H1 (cell line): ENCODE results near the gene KANSL1L. TPM values are rescaled to one million over a fixed set of nuclear protein-coding genes. Genes with fewer than 3 reads are reported as not detected.

Experiments
- CTCF ChIA-PET: fragments of 300-600 bp; sonication (Branson Sonifier 250); formaldehyde crosslinking; loops from one replicate; lab custom pipeline; 2021; ENCODE audit not compliant: partially characterized antibody; lab: Charles Lee
- POLR2A ChIA-PET: fragments of 300-600 bp; sonication (Branson Sonifier 250); formaldehyde crosslinking; loops from one replicate; lab custom pipeline; 2021; ENCODE audit warnings: inconsistent platforms; ENCODE audit not compliant: partially characterized antibody; lab: Charles Lee
- DNase-seq, 2 experiments: peaks; one replicate each; pipeline versions ENCODE4 v3.0.0 to v3.0.0-alpha.2; 2010 to 2022; ENCODE audit warnings: low spot score in 2 of 2, low read depth in 1 of 2, mixed read lengths in 1 of 2
- FAIRE-seq: peaks from 2 replicates; lab custom pipeline; 2011; peaks lifted over from hg19 to GRCh38; lab: Jason Lieb, UNC
- H2AFZ ChIP-seq: 2 replicates; pipeline ENCODE4 v1.8.1; 2012; ENCODE audit warnings: low read length, inconsistent platforms
- H2AK5ac ChIP-seq: 2 replicates; pipeline ENCODE4 v1.6.1; 2013; ENCODE audit warnings: low read depth, low read length
- H2BK120ac ChIP-seq: replicated peaks from 2 replicates; pipeline ENCODE3; 2013; ENCODE audit warnings: low read depth, low read length, inconsistent platforms
- H2BK12ac ChIP-seq: 2 replicates; pipeline ENCODE4 v1.6.1; 2013; ENCODE audit warnings: low read depth, low read length
- H2BK15ac ChIP-seq: 2 replicates; pipeline ENCODE4 v1.6.1; 2013; ENCODE audit warnings: low read length
- H2BK20ac ChIP-seq: 2 replicates; pipeline ENCODE4 v1.6.1; 2013; ENCODE audit warnings: low read length
- H2BK5ac ChIP-seq: 2 replicates; pipeline ENCODE4 v1.6.1; 2013; ENCODE audit warnings: low read depth, low read length
- H3K14ac ChIP-seq: 2 replicates; pipeline ENCODE4 v1.6.1; 2013; ENCODE audit warnings: inconsistent platforms; ENCODE audit not compliant: insufficient read length
- H3K18ac ChIP-seq: 2 replicates; pipeline ENCODE4 v1.6.1; 2013; ENCODE audit warnings: low read length; ENCODE audit errors: extremely low read depth
- H3K23ac ChIP-seq: 2 replicates; pipeline ENCODE4 v1.6.1; 2013; ENCODE audit warnings: inconsistent platforms; ENCODE audit not compliant: insufficient read length
- H3K23me2 ChIP-seq: 2 replicates; pipeline ENCODE4 v1.6.1; 2013; ENCODE audit warnings: low read depth, low read length
- H3K27ac ChIP-seq: 2 replicates; pipeline ENCODE4 v1.6.1; 2011; ENCODE audit warnings: low read depth, low read length, inconsistent platforms
- H3K27me3 ChIP-seq, 4 experiments: replicated peaks in 1 of 4; 1 replicate in 1 of 4; 2 replicates in 3 of 4; pipeline versions ENCODE4 v1.6.1 to v1.8.1; 2011 to 2013; ENCODE audit warnings: low read length in 3 of 4, mild to moderate bottlenecking in 3 of 4, inconsistent platforms in 2 of 4, mixed read lengths in 2 of 4, moderate library complexity in 1 of 4; ENCODE audit not compliant: control insufficient read depth in 3 of 4, insufficient read depth in 3 of 4; ENCODE audit errors: extremely low read depth in 1 of 4
- H3K36me3 ChIP-seq, 4 experiments: 2 replicates each; pipeline versions ENCODE4 v1.6.1 to v1.8.1; 2011 to 2013; ENCODE audit warnings: mild to moderate bottlenecking in 4 of 4, low read length in 3 of 4, moderate library complexity in 2 of 4, control low read depth in 1 of 4, inconsistent platforms in 1 of 4; ENCODE audit not compliant: insufficient read depth in 4 of 4, control insufficient read depth in 2 of 4
- H3K4ac ChIP-seq: replicated peaks from 2 replicates; pipeline ENCODE3; 2013; ENCODE audit warnings: low read length, low read depth, mixed read lengths, inconsistent platforms; ENCODE audit not compliant: insufficient read length
- H3K4me1 ChIP-seq, 4 experiments: replicated peaks in 1 of 4; 1 replicate in 1 of 4; 2 replicates in 3 of 4; pipeline versions ENCODE4 v1.6.1 to v1.8.1; 2011 to 2013; ENCODE audit warnings: low read length in 3 of 4, inconsistent platforms in 2 of 4, mixed read lengths in 1 of 4; ENCODE audit not compliant: insufficient read depth in 4 of 4, control insufficient read depth in 3 of 4
- H3K4me2 ChIP-seq, 2 experiments: 2 replicates each; pipeline versions ENCODE4 v1.6.1 to v1.8.1; 2011 to 2013; ENCODE audit warnings: low read depth in 2 of 2, low read length in 2 of 2, control low read depth in 1 of 2, inconsistent platforms in 1 of 2, mild to moderate bottlenecking in 1 of 2; ENCODE audit not compliant: insufficient read depth in 1 of 2
- H3K4me3 ChIP-seq, 4 experiments: fragments of 200-600, 300-600 bp in 1 of 4; sonication (generic), shearing (Covaris generic), sonication (Bioruptor Twin) in 1 of 4; 2 replicates each; pipeline versions ENCODE4 v1.5.1 to v1.8.1; 2011 to 2016; ENCODE audit warnings: low read length in 4 of 4, low read depth in 3 of 4, control low read depth in 2 of 4, inconsistent platforms in 2 of 4, mild to moderate bottlenecking in 2 of 4, mixed read lengths in 1 of 4, moderate library complexity in 1 of 4; ENCODE audit not compliant: insufficient read depth in 2 of 4; ENCODE audit errors: extremely low read depth in 1 of 4
- H3K56ac ChIP-seq: replicated peaks from 2 replicates; pipeline ENCODE3; 2013; ENCODE audit warnings: low read depth, mild to moderate bottlenecking, mixed read lengths, low read length, inconsistent platforms; ENCODE audit not compliant: insufficient read length
- H3K79me1 ChIP-seq: 2 replicates; pipeline ENCODE4 v1.6.1; 2013; ENCODE audit warnings: low read depth, low read length, control low read depth
- H3K79me2 ChIP-seq, 2 experiments: 2 replicates each; pipeline versions ENCODE4 v1.6.1 to v1.8.1; 2012 to 2013; ENCODE audit warnings: low read length in 2 of 2, mild to moderate bottlenecking in 2 of 2, inconsistent platforms in 1 of 2; ENCODE audit not compliant: insufficient read depth in 2 of 2, control insufficient read depth in 1 of 2
- H3K9ac ChIP-seq, 4 experiments: replicated peaks in 1 of 4; 1 replicate in 1 of 4; 2 replicates in 3 of 4; pipeline versions ENCODE4 v1.6.1 to v1.8.1; 2011 to 2013; ENCODE audit warnings: low read depth in 3 of 4, low read length in 3 of 4, control low read depth in 2 of 4, mild to moderate bottlenecking in 2 of 4, moderate library complexity in 2 of 4, inconsistent platforms in 1 of 4; ENCODE audit errors: extremely low read depth in 1 of 4
- H3K9me3 ChIP-seq, 2 experiments: 2 replicates each; pipeline versions ENCODE4 v1.6.1 to v1.8.1; 2012 to 2013; ENCODE audit warnings: mild to moderate bottlenecking in 2 of 2, moderate library complexity in 2 of 2, control low read depth in 1 of 2, inconsistent platforms in 1 of 2, low read depth in 1 of 2, low read length in 1 of 2, mixed read lengths in 1 of 2; ENCODE audit not compliant: insufficient read depth in 2 of 2
- H4K20me1 ChIP-seq, 2 experiments: replicated peaks in 1 of 2; 2 replicates each; pipeline versions ENCODE3 to v1.8.1; 2011 to 2013; ENCODE audit warnings: inconsistent platforms in 2 of 2, low read length in 2 of 2, mild to moderate bottlenecking in 1 of 2; ENCODE audit not compliant: insufficient read depth in 2 of 2, control insufficient read depth in 1 of 2
- H4K5ac ChIP-seq: 2 replicates; pipeline ENCODE4 v1.6.1; 2013; ENCODE audit warnings: low read length, low read depth, mixed read lengths, inconsistent platforms; ENCODE audit not compliant: insufficient read length
- H4K8ac ChIP-seq: 2 replicates; pipeline ENCODE4 v1.8.0; 2013; ENCODE audit warnings: mild to moderate bottlenecking, moderate library complexity, low read length, inconsistent platforms; ENCODE audit not compliant: insufficient read depth; ENCODE audit errors: extremely low read depth
- H4K91ac ChIP-seq: replicated peaks from 2 replicates; pipeline ENCODE3; 2013; ENCODE audit warnings: low read length, mixed read lengths, inconsistent platforms; ENCODE audit not compliant: insufficient read length
- JUND ChIP-seq: IDR thresholded peaks from 2 replicates; pipeline ENCODE4 v1.6.1; 2011; ENCODE audit warnings: mild to moderate bottlenecking, improper control_type of control experiment, low read length
- MAFK ChIP-seq: IDR thresholded peaks from 2 replicates; pipeline ENCODE4 v1.6.1; 2012; ENCODE audit warnings: low read depth, mild to moderate bottlenecking, improper control_type of control experiment, low read length
- WGBS, 2 experiments: shearing (Covaris generic) in 1 of 2; methylation state at CpG; one replicate each; pipeline versions ENCODE4 v1.1.6 to v1.1.7; 2013 to 2015; ENCODE audit warnings: low lambda C conversion rate in 2 of 2, mixed read lengths in 2 of 2, inconsistent platforms in 1 of 2, low coverage in 1 of 2, missing lambda C conversion rate in 1 of 2; ENCODE audit not compliant: insufficient replicate concordance in 2 of 2, insufficient coverage in 1 of 2, insufficient read length in 1 of 2; ENCODE audit errors: extremely low coverage in 1 of 2, missing lambda C conversion rate in 1 of 2; 5-methylcytosine and 5-hydroxymethylcytosine counted together
- polyA plus RNA-seq, 7 experiments: library from polyadenylated mRNA; depleted of rRNA in 3 of 7; stranded (reverse) in 5 of 7; unstranded in 2 of 7; fragments of >200 nt in 5 of 7; fragments of 200-250 nt in 2 of 7; gene quantifications; 1 replicate in 5 of 7; 2 replicates in 1 of 7; 4 replicates in 1 of 7; pipeline versions ENCODE4 v1.2.1 to v1.2.3, GENCODE V29; 2011 to 2013; ENCODE audit warnings: missing spikeins in 2 of 7, mixed read lengths in 2 of 7
- total RNA-seq: library from RNA; stranded (reverse); fragmentation: NEBNext Ultra II Directional; extraction: Animal tissue kit (Norgen Biotek cat#: 25700); gene quantifications from 2 replicates; pipeline ENCODE4 v1.2.1, GENCODE V29; 2021

KANSL1L gene
- total and polyA plus RNA-seq, 2 of the 8 experiments (the other 6 are each of a cell fraction or from before 2014, with no cell fraction given): 5.4 to 17.2 TPM

- Histone ChIP-seq H4K91ac (no peak overlapping the region), H3K4me3 (no peak overlapping the region), H4K20me1 (no peaks in the 10 kb centered on the region), H3K27ac (no peak overlapping the region), H3K23me2 (no peaks in the 10 kb centered on the region; the same call in 1 of the 2 replicates), H2BK12ac (no peak overlapping the region), H3K36me3 (no peaks in the 10 kb centered on the region), H2BK15ac (no peak overlapping the region), H3K23ac (no peak overlapping the region), H2BK20ac (no peak overlapping the region), H3K79me1 (no peaks in the 10 kb centered on the region), H3K56ac (no peak overlapping the region), H3K14ac (no peak overlapping the region), H2AFZ (no peak overlapping the region), H4K8ac (no peak overlapping the region), H3K4ac (no peak overlapping the region), H3K27me3 (no peaks in the 10 kb centered on the region)
- WGBS, 2 experiments: 75 to 100% methylated on average over 1 of the region's 1 CpG
- no peak for FAIRE-seq
- no peak for TF ChIP-seq JUND
- TF ChIP-seq MAFK: peak; percentile 93
- TF ChIP-seq, all 59 proteins: peak for 1
- no peak overlapping the region for H3K4me2 ChIP-seq
- no peak overlapping the region for H3K9ac ChIP-seq
- no peak overlapping the region for H3K18ac ChIP-seq
- ChIA-PET CTCF (interaction anchor here (1.3 kb wide), 1 partner anchor 13 kb away, joined by 3 read pairs; no protein-coding TSS in a partner anchor), POLR2A (no interaction called here)
- no peaks in the 10 kb centered on the region for H3K4me1 ChIP-seq
- DNase-seq: no peak
- H3K9me3 ChIP-seq: no peaks in the 10 kb centered on the region
- no peak overlapping the region for H4K5ac ChIP-seq
- no peak overlapping the region for H2AK5ac ChIP-seq
- H2BK120ac ChIP-seq: no peak overlapping the region
- H2BK5ac ChIP-seq: no peak overlapping the region
- no peaks in the 10 kb centered on the region for H3K79me2 ChIP-seq
Observed at GRCh38 chr2:210203147-210203546, 31.9 kb upstream of the KANSL1L start.
